Endothelial cell of umbilical vein (primary cell): ENCODE data around the gene GATAD2A. TPM values are rescaled to one million over a fixed set of nuclear protein-coding genes. Genes with fewer than 3 reads are reported as not detected.

Source experiments
- BruUV-seq: library from RNA; stranded (reverse); fragments of 400-500 nt; replicated peaks from 2 replicates; lab custom pipeline; 2021; lab: Mats Ljungman, UMichigan
- CTCF ChIA-PET: fragments of 300-600, 350-600 bp; sonication (Branson Sonifier 250); formaldehyde crosslinking; loops from one replicate; lab custom pipeline; 2021; ENCODE audit warnings: antibody characterized with exemption, inconsistent platforms; lab: Charles Lee
- POLR2A ChIA-PET: fragments of 300-600, 350-600 bp; sonication (Branson Sonifier 250); formaldehyde crosslinking; loops from one replicate; lab custom pipeline; 2021; ENCODE audit warnings: antibody characterized with exemption, inconsistent platforms; lab: Charles Lee
- DNase-seq: peaks from one replicate; pipeline ENCODE4 v3.0.0-alpha.2; 2011; ENCODE audit warnings: low read depth, low spot score
- FAIRE-seq: peaks from 2 replicates; lab custom pipeline; 2011; peaks lifted over from hg19 to GRCh38; lab: Jason Lieb, UNC
- H2AFZ ChIP-seq: 2 replicates; pipeline ENCODE4 v1.6.0; 2012; ENCODE audit warnings: low read depth, low read length, control low read depth, inconsistent platforms
- H3K27ac ChIP-seq: 2 replicates; pipeline ENCODE4 v1.5.1; 2011; ENCODE audit warnings: low read depth, mild to moderate bottlenecking, control low read depth, low read length, moderate library complexity; ENCODE audit not compliant: insufficient read depth
- H3K27me3 ChIP-seq, 2 experiments: 2 replicates each; pipeline versions ENCODE4 v1.6.0 to v1.6.1; 2011; ENCODE audit warnings: low read length in 2 of 2, mixed read lengths in 1 of 2; ENCODE audit not compliant: control insufficient read depth in 2 of 2, insufficient read depth in 2 of 2
- H3K36me3 ChIP-seq, 2 experiments: 2 replicates in 1 of 2; 3 replicates in 1 of 2; pipeline ENCODE4 v1.5.1; 2011; ENCODE audit warnings: low read length in 2 of 2, mild to moderate bottlenecking in 1 of 2, moderate library complexity in 1 of 2; ENCODE audit not compliant: control insufficient read depth in 2 of 2, insufficient read depth in 2 of 2; ENCODE audit errors: extremely low read depth in 1 of 2
- H3K4me1 ChIP-seq: 3 replicates; pipeline ENCODE4 v1.5.1; 2011; ENCODE audit warnings: mild to moderate bottlenecking, low read length; ENCODE audit not compliant: control insufficient read depth, insufficient read depth; ENCODE audit errors: extremely low read depth
- H3K4me2 ChIP-seq: 2 replicates; pipeline ENCODE4 v1.6.1; 2011; ENCODE audit warnings: low read length, control low read depth, mixed read lengths; ENCODE audit not compliant: insufficient read depth
- H3K4me3 ChIP-seq, 3 experiments: fragments of 200-600 bp in 1 of 3; sonication (generic), shearing (Covaris generic) in 1 of 3; replicated peaks in 1 of 3; 2 replicates each; pipeline ENCODE4 v1.5.1; 2011 to 2016; ENCODE audit warnings: control low read depth in 3 of 3, low read length in 3 of 3, mild to moderate bottlenecking in 2 of 3, inconsistent platforms in 1 of 3, low read depth in 1 of 3, moderate library complexity in 1 of 3; ENCODE audit not compliant: insufficient read depth in 1 of 3
- H3K79me2 ChIP-seq: 2 replicates; pipeline ENCODE4 v1.6.0; 2012; ENCODE audit warnings: low read length, inconsistent platforms; ENCODE audit not compliant: control insufficient read depth, insufficient read depth
- H3K9ac ChIP-seq: replicated peaks from 2 replicates; pipeline ENCODE3; 2011; ENCODE audit warnings: low read length, control low read depth; ENCODE audit not compliant: insufficient read depth; ENCODE audit errors: extremely low read depth
- H3K9me1 ChIP-seq: replicated peaks from 3 replicates; pipeline ENCODE4 v1.6.0; 2011; ENCODE audit warnings: mild to moderate bottlenecking, low read length; ENCODE audit not compliant: control insufficient read depth, insufficient read depth; ENCODE audit errors: extremely low read depth
- H3K9me3 ChIP-seq: replicated peaks from 2 replicates; pipeline ENCODE4 v1.5.1; 2012; ENCODE audit warnings: low read length, inconsistent platforms; ENCODE audit not compliant: control insufficient read depth, insufficient read depth
- H4K20me1 ChIP-seq: replicated peaks from 2 replicates; pipeline ENCODE3; 2011; ENCODE audit warnings: mild to moderate bottlenecking, low read length; ENCODE audit not compliant: control insufficient read depth, insufficient read depth; ENCODE audit errors: extremely low read depth
- CTCF ChIP-seq, 2 donors: IDR thresholded peaks; 1 replicate in 1 of 2; 2 replicates in 1 of 2; pipeline ENCODE4 v1.5.1; 2011; ENCODE audit warnings: low read length in 2 of 2, mild to moderate bottlenecking in 2 of 2, moderate library complexity in 2 of 2, control low read depth in 1 of 2, inconsistent platforms in 1 of 2, low read depth in 1 of 2; ENCODE audit not compliant: insufficient read depth in 1 of 2; ENCODE audit errors: extremely low read depth in 1 of 2
- FOS ChIP-seq: IDR thresholded peaks from 2 replicates; pipeline ENCODE4 v1.6.1; 2011; ENCODE audit warnings: mild to moderate bottlenecking, low read length, moderate library complexity, borderline replicate concordance; ENCODE audit not compliant: insufficient read depth
- JUN ChIP-seq: IDR thresholded peaks from 2 replicates; pipeline ENCODE4 v1.6.1; 2011; ENCODE audit warnings: borderline replicate concordance, low read depth; ENCODE audit not compliant: insufficient read length, insufficient read depth
- MYC ChIP-seq: IDR thresholded peaks from one replicate; pipeline ENCODE4 v1.6.1; 2011; ENCODE audit warnings: mild to moderate bottlenecking, low read depth, low read length
- POLR2AphosphoS5 ChIP-seq: IDR thresholded peaks from 2 replicates; pipeline ENCODE4 v1.6.1; 2012; ENCODE audit warnings: low read depth, mild to moderate bottlenecking, control low read depth, low read length, moderate library complexity; ENCODE audit not compliant: insufficient read depth
- dilution Hi-C: fragments of 300-500 bp; cut with MboI; formaldehyde crosslinking; loops from one replicate; pipeline ENCODE4 v1.15.0; 2019; ENCODE audit warnings: low sequenced_read_pairs; ENCODE audit not compliant: extremely low pct_ligation_motif_present
- intact Hi-C: fragments of 100-400 bp; cut with micrococcal nuclease; formaldehyde crosslinking; loops from one replicate; pipeline ENCODE4 v1.10.0; 2022
- polyA plus RNA-seq, 4 experiments: library from polyadenylated mRNA; depleted of rRNA in 3 of 4; stranded (reverse) in 3 of 4; unstranded in 1 of 4; fragments of >200 nt; gene quantifications; 2 replicates each; pipeline versions ENCODE4 v1.2.1 to v1.2.3, GENCODE V29; 2011 to 2012; ENCODE audit warnings: missing spikeins in 1 of 4
- total RNA-seq: library from RNA; stranded (reverse); gene quantifications from 2 replicates; pipeline ENCODE4 v1.2.3, GENCODE V29; 2021

Gene GATAD2A
- total and polyA plus RNA-seq, 2 donors (not counting 3 experiments of a cell fraction or from before 2014, with no cell fraction given): 27.3 to 134 TPM

- intact Hi-C loops (no loop called here), dilution Hi-C loops (no loop called here)
- no peak overlapping the region for H3K27ac ChIP-seq
- BruUV-seq: no TSS peak
- no peaks in the 10 kb centered on the region for H4K20me1 ChIP-seq
- no peak for TF ChIP-seq POLR2AphosphoS5
- TF ChIP-seq JUN: no peak
- H3K9me3 ChIP-seq: no peaks in the 10 kb centered on the region
- no peaks in the 10 kb centered on the region for H3K4me1 ChIP-seq
- H2AFZ ChIP-seq: no peak overlapping the region
- FAIRE-seq (no peak), DNase-seq (no peak)
- no peak overlapping the region for H3K4me2 ChIP-seq
- ChIA-PET CTCF (no interaction called here), POLR2A (interaction anchor here (0.5 kb wide), 1 partner anchor 1958 kb away, joined by 15 read pairs; no protein-coding TSS in a partner anchor)
- no peaks in the 10 kb centered on the region for H3K27me3 ChIP-seq
- no peak overlapping the region for H3K9ac ChIP-seq
- H3K79me2 ChIP-seq: peaks cover 27% of the 10 kb centered on the region
- no peak overlapping the region for H3K4me3 ChIP-seq
- peaks cover 4 to 65% of the 10 kb centered on the region in 2 experiments for H3K36me3 ChIP-seq
- no peaks in the 10 kb centered on the region for H3K9me1 ChIP-seq
These were observed 90.4 kb downstream of the GATAD2A start for GRCh38 chr19:19495614-19496603.

- Histone ChIP-seq H4K20me1 (no peaks in the 10 kb centered on the region), H3K27ac (no peak overlapping the region), H3K9me3 (no peaks in the 10 kb centered on the region), H3K79me2 (peaks cover 10% of the 10 kb centered on the region), H2AFZ (no peak overlapping the region), H3K36me3 (peaks cover 10 to 72% of the 10 kb centered on the region in 2 experiments), H3K4me1 (no peaks in the 10 kb centered on the region), H3K9ac (no peak overlapping the region), H3K9me1 (no peaks in the 10 kb centered on the region), H3K27me3 (no peaks in the 10 kb centered on the region), H3K4me2 (no peak overlapping the region), H3K4me3 (no peak overlapping the region)
- DNase-seq (no peak), FAIRE-seq (no peak)
- ChIA-PET CTCF (no interaction called here), POLR2A (no interaction called here)
- TF ChIP-seq MYC (no peak), FOS (no peak), CTCF (IDR thresholded peaks at IDR 0.05; ENCODE audit: extremely low read depth in 1 of 2, insufficient read depth in 1 of 2, low read depth in 1 of 2, low read length in 2 of 2) (no peak), JUN (no peak)
- intact Hi-C loops (no loop called here), dilution Hi-C loops (no loop called here)
- BruUV-seq: no TSS peak
These were observed 92.9 kb downstream of the GATAD2A start for GRCh38 chr19:19498255-19498991.
